Loucy (cell line): ENCODE measurements around the gene TDRD1.
"Not testable (repeated sequence)": the region's sequence is repeated elsewhere in the genome, so short reads cannot be mapped to it uniquely, and the experiment has no call there.

Experiments
- H2AFZ ChIP-seq: fragments of 200-600 bp; sonication (generic); 2 replicates; pipeline ENCODE4 v1.6.0; 2016; ENCODE audit warnings: antibody characterized with exemption, mild to moderate bottlenecking, low read length, moderate library complexity
- H3F3A ChIP-seq: fragments of 200-600 bp; 2 replicates; pipeline ENCODE4 v1.6.0; 2016; ENCODE audit warnings: antibody characterized with exemption, low read depth, mild to moderate bottlenecking
- H3K27me3 ChIP-seq: fragments of 200-600 bp; sonication (generic); 2 replicates; pipeline ENCODE4 v1.6.1; 2014; ENCODE audit warnings: low read length, mild to moderate bottlenecking; ENCODE audit not compliant: insufficient read depth, poor library complexity, severe bottlenecking
- H3K36me3 ChIP-seq: fragments of 200-600 bp; sonication (generic); 2 replicates; pipeline ENCODE4 v1.6.1; 2016; ENCODE audit warnings: low read length; ENCODE audit not compliant: insufficient read depth
- H3K4me1 ChIP-seq: fragments of 200-600 bp; sonication (generic); 2 replicates; pipeline ENCODE4 v1.5.1; 2014; ENCODE audit warnings: low read length, mild to moderate bottlenecking; ENCODE audit not compliant: insufficient read depth, poor library complexity, severe bottlenecking
- H3K4me2 ChIP-seq: fragments of 200-600 bp; sonication (generic); 2 replicates; pipeline ENCODE4 v1.6.0; 2014; ENCODE audit warnings: antibody characterized with exemption, low read length, low read depth, mild to moderate bottlenecking; ENCODE audit not compliant: poor library complexity, severe bottlenecking
- H3K4me3 ChIP-seq: fragments of 200-600 bp; sonication (generic); 2 replicates; pipeline ENCODE4 v1.5.1; 2014; ENCODE audit warnings: low read length, mild to moderate bottlenecking, mixed read lengths; ENCODE audit not compliant: poor library complexity, severe bottlenecking
- H3K79me2 ChIP-seq: fragments of 200-600 bp; sonication (generic); 2 replicates; pipeline ENCODE4 v1.6.1; 2014; ENCODE audit warnings: low read length; ENCODE audit not compliant: insufficient read depth
- H3K9ac ChIP-seq: fragments of 200-600 bp; sonication (generic); 2 replicates; pipeline ENCODE4 v1.6.0; 2014; ENCODE audit warnings: mild to moderate bottlenecking, low read depth, low read length, moderate library complexity; ENCODE audit not compliant: poor library complexity, severe bottlenecking
- H3K9me2 ChIP-seq: fragments of 200-600 bp; sonication (generic); replicated peaks from 2 replicates; pipeline ENCODE4 v1.6.1; 2016; ENCODE audit warnings: low read depth, low read length, mixed read lengths
- H3K9me3 ChIP-seq: fragments of 200-600 bp; sonication (generic); 2 replicates; pipeline ENCODE4 v1.6.1; 2014; ENCODE audit warnings: mild to moderate bottlenecking, antibody characterized with exemption, low read length, low read depth; ENCODE audit not compliant: insufficient read depth
- H4K20me1 ChIP-seq: fragments of 200-600 bp; sonication (generic); 2 replicates; pipeline ENCODE4 v1.6.0; 2014; ENCODE audit warnings: antibody characterized with exemption, low read length, mild to moderate bottlenecking; ENCODE audit not compliant: insufficient read depth, poor library complexity, severe bottlenecking
- CTCF ChIP-seq: fragments of 200-600 bp; sonication (generic); conservative IDR thresholded peaks from 2 replicates; pipeline ENCODE4 v1.5.1; 2014; ENCODE audit warnings: mild to moderate bottlenecking, antibody characterized with exemption, low read length
- EZH2phosphoT487 ChIP-seq: fragments of 200-600 bp; IDR thresholded peaks from 2 replicates; pipeline ENCODE4 v1.6.1; 2018; ENCODE audit warnings: antibody characterized with exemption, mild to moderate bottlenecking, moderate library complexity, borderline replicate concordance

The TDRD1 gene

GRCh38 chr10:114140036-114140435, 39.1 kb upstream of the TDRD1 start:
- H3K9ac ChIP-seq, result no peak overlapping the region
- no peaks in the 10 kb centered on the region for H3F3A ChIP-seq
- TF ChIP-seq EZH2phosphoT487 (no peak), CTCF (no peak)
- H3K36me3 ChIP-seq, result peaks cover 63% of the 10 kb centered on the region; the same call in 1 of the 2 replicates
- no peaks in the 10 kb centered on the region for H3K9me3 ChIP-seq
- no peaks in the 10 kb centered on the region for H3K9me2 ChIP-seq
- H3K4me1 ChIP-seq, result no peaks in the 10 kb centered on the region
- no peak overlapping the region for H3K4me2 ChIP-seq
- H3K4me3 ChIP-seq, result no peak overlapping the region
- no peaks in the 10 kb centered on the region for H3K79me2 ChIP-seq
- no peak overlapping the region for H2AFZ ChIP-seq
- no peaks in the 10 kb centered on the region for H4K20me1 ChIP-seq
- no peaks in the 10 kb centered on the region for H3K27me3 ChIP-seq

GRCh38 chr10:114140827-114141226, 38.3 kb upstream of the TDRD1 start:
- peaks cover 63% of the 10 kb centered on the region; the same call in 1 of the 2 replicates for H3K36me3 ChIP-seq
- not testable (repeated sequence) for H3K9ac ChIP-seq, H3K4me2 ChIP-seq, H3K4me1 ChIP-seq, H4K20me1 ChIP-seq, H2AFZ ChIP-seq, H3K79me2 ChIP-seq, H3F3A ChIP-seq, H3K9me2 ChIP-seq, H3K27me3 ChIP-seq, H3K4me3 ChIP-seq, H3K9me3 ChIP-seq

- H3F3A ChIP-seq, result no peaks in the 10 kb centered on the region
- no peaks in the 10 kb centered on the region for H4K20me1 ChIP-seq
- H3K4me2 ChIP-seq, result no peak overlapping the region
- H3K4me1 ChIP-seq, result no peaks in the 10 kb centered on the region
- no peaks in the 10 kb centered on the region for H3K9me2 ChIP-seq
- H2AFZ ChIP-seq, result no peak overlapping the region
- no peak overlapping the region for H3K4me3 ChIP-seq
- H3K9ac ChIP-seq, result no peak overlapping the region
- H3K27me3 ChIP-seq, result no peaks in the 10 kb centered on the region
- H3K9me3 ChIP-seq, result no peaks in the 10 kb centered on the region
- TF ChIP-seq CTCF (no peak), EZH2phosphoT487 (no peak)
- no peaks in the 10 kb centered on the region for H3K79me2 ChIP-seq
- peaks cover 62% of the 10 kb centered on the region; the same call in 1 of the 2 replicates for H3K36me3 ChIP-seq
These were observed 37.1 kb upstream of the TDRD1 start for GRCh38 chr10:114142018-114142417.

GRCh38 chr10:114143160-114143559, 36.0 kb upstream of the TDRD1 start:
- Histone ChIP-seq H3K27me3 (no peaks in the 10 kb centered on the region), H3K9ac (no peak overlapping the region), H2AFZ (no peak overlapping the region), H3K9me2 (no peaks in the 10 kb centered on the region), H3K36me3 (peaks cover 67% of the 10 kb centered on the region; the same call in 1 of the 2 replicates), H3K4me2 (no peak overlapping the region), H3K4me1 (no peaks in the 10 kb centered on the region), H3F3A (no peaks in the 10 kb centered on the region), H4K20me1 (no peaks in the 10 kb centered on the region), H3K79me2 (no peaks in the 10 kb centered on the region), H3K4me3 (no peak overlapping the region), H3K9me3 (no peaks in the 10 kb centered on the region)
- TF ChIP-seq CTCF (no peak), EZH2phosphoT487 (no peak)

- not testable (repeated sequence) for H4K20me1 ChIP-seq, H2AFZ ChIP-seq, H3K4me1 ChIP-seq, H3K9ac ChIP-seq, H3K9me2 ChIP-seq, H3K79me2 ChIP-seq, H3K4me2 ChIP-seq, H3K4me3 ChIP-seq, H3K9me3 ChIP-seq, H3F3A ChIP-seq, H3K27me3 ChIP-seq
- H3K36me3 ChIP-seq, result peaks cover 63% of the 10 kb centered on the region; the same call in 1 of the 2 replicates
These were observed 29.7 kb upstream of the TDRD1 start for GRCh38 chr10:114149476-114149875.
